Activated T-helper 1 cell treated with anti-CD3 and anti-CD28 coated beads, Interleukin-12 subunit alpha, Interleukin-12 subunit beta, Interleukin-2, Interleukin-4 antibody, amounts not matched to agents 30 ng/mL and 10 ng/mL and 1 ng/mL, durations not matched to agents 14 hours and 24 hours and 36 hours (primary cell): ENCODE results near the gene IFNA2. TPM values are rescaled to one million over a fixed set of nuclear protein-coding genes. Genes with fewer than 3 reads are reported as not detected.
A peak's percentile ranks its signal among the peaks of the same experiment; 100 is the strongest.
"Not testable (repeated sequence)": the region's sequence is repeated elsewhere in the genome, so short reads cannot be mapped to it uniquely, and the experiment has no call there.

ENCODE experiments used
- DNase-seq: peaks from one replicate; pipeline ENCODE4 v3.0.0; 2021; ENCODE audit warnings: low spot score
- H3K27ac Mint-ChIP-seq: one replicate; pipeline ENCODE4 v1.8.0; 2021; ENCODE audit warnings: mild to moderate bottlenecking, mixed read lengths
- H3K27me3 Mint-ChIP-seq: one replicate; pipeline ENCODE4 v1.8.0; 2022; ENCODE audit warnings: mild to moderate bottlenecking, moderate library complexity, mixed read lengths; ENCODE audit not compliant: insufficient read depth
- H3K36me3 Mint-ChIP-seq: one replicate; pipeline ENCODE4 v1.8.0; 2021; ENCODE audit warnings: low read depth, mixed read lengths
- H3K4me1 Mint-ChIP-seq: one replicate; pipeline ENCODE4 v1.8.0; 2021; ENCODE audit warnings: low read depth, mixed read lengths
- H3K4me3 Mint-ChIP-seq: one replicate; pipeline ENCODE4 v1.8.0; 2021; ENCODE audit warnings: mild to moderate bottlenecking, moderate library complexity, mixed read lengths
- H3K9me3 Mint-ChIP-seq: one replicate; pipeline ENCODE4 v1.8.0; 2021; ENCODE audit warnings: mixed read lengths
- intact Hi-C: fragments of 100-400 bp; cut with micrococcal nuclease; formaldehyde crosslinking; loops from one replicate; pipeline ENCODE4 v1.15.1; 2024
- total RNA-seq: library from RNA; stranded (reverse); gene quantifications from 2 replicates; pipeline ENCODE4 v1.2.3, GENCODE V29; 2022

Gene IFNA2
- total RNA-seq, 1 donor from 2014 or later: not detected

GRCh38 chr9:21404146-21404545 is 18.9 kb upstream of the IFNA2 start:
- Mint-ChIP-seq H3K36me3 (no peaks in the 10 kb centered on the region), H3K9me3 (no peaks in the 10 kb centered on the region), H3K4me3 (no peak overlapping the region), H3K27me3 (peaks cover 48% of the 10 kb centered on the region), H3K4me1 (no peaks in the 10 kb centered on the region), H3K27ac (no peak overlapping the region)
- DNase-seq: no peak
- intact Hi-C loops: loop anchor here (10.0 kb wide), 1 partner anchor 571 kb away; no protein-coding TSS in a partner anchor

DNA sequence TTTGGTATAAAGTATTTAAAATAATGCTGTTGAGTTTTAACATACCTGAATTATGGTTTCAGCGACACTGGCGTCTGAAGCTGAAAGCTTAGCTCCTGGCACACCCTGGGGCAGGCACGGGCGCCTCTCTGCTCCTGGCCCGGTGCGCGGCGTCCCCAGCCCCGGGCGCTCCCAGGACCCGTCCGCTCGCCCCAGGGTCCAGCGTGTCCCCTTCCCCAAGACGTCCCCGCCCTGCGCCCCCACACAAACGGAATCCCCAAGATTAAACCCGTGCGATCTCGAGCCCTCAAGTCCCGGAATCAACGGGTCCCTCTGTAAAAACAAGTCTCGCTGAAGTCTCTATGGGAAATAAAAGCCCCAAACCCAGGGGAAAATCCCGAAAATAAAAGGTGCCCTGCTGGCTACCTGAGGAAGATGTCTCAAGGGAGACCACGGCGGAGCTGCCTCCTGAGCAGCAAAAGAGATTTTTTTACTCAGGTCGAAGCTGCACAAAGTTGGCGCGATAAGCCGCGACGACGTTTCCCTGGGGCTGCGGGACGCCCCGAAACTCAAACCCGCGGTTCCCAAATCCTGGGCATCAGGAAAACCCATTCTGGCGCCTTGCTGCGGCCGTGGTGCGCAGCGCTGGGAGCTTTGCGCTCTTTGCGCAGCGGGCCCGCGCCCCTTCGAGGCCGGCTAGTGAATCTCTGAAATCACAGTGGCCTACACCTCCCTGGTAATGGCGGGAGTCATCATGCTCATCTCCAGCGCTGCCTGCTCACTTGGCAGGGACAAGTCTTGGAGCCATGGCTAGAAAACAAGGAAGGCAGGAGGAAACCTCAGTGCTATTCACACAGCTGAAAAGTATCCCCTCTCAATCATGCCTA is 17.4 kb upstream of the IFNA2 start:
- Mint-ChIP-seq H3K27me3 (peaks cover 53% of the 10 kb centered on the region), H3K9me3 (no peaks in the 10 kb centered on the region), H3K36me3 (no peaks in the 10 kb centered on the region), H3K27ac (no peak overlapping the region), H3K4me1 (no peaks in the 10 kb centered on the region), H3K4me3 (no peak overlapping the region)
- intact Hi-C loops: loop anchor here (10.0 kb wide), 1 partner anchor 572 kb away; no protein-coding TSS in a partner anchor
- no peak for DNase-seq

GRCh38 chr9:21399956-21400355 is 14.8 kb upstream of the IFNA2 start:
- Mint-ChIP-seq H3K27ac (no peak overlapping the region), H3K4me3 (no peak overlapping the region), H3K4me1 (peaks cover 10% of the 10 kb centered on the region), H3K36me3 (no peaks in the 10 kb centered on the region), H3K9me3 (no peaks in the 10 kb centered on the region), H3K27me3 (peaks cover 72% of the 10 kb centered on the region)
- no peak for DNase-seq
- intact Hi-C loops: loop anchor here (10.0 kb wide), 2 partner anchors 205 to 575 kb away; no protein-coding TSS in a partner anchor

DNA sequence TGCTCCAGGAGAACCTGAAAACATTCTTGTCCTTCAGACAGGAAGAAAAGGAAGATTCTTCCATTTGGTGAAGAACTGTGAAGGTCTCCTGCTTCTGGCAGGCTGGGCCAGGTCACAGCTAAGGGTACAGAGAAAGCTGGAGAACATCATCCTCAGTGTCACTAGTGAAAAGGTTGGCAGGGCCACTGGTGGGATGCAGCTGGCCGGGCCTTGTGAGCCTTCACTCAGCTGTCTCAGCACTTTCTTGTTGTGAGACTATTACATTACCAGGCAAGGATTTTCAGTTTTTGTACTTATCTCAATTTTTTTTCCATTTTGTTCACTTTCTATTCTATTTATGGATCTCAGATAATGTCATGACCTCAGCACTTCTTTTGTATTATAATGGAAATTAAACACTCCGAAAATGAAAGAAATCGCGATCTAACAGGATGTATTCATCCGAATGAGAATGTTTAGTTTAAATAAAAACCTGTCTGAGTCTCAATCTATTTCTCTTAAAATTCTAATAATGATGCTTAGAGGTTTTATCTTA is 13.8 kb upstream of the IFNA2 start:
- Mint-ChIP-seq H3K36me3 (no peaks in the 10 kb centered on the region), H3K4me1 (peaks cover 10% of the 10 kb centered on the region), H3K27me3 (peaks cover 63% of the 10 kb centered on the region), H3K9me3 (no peaks in the 10 kb centered on the region), H3K27ac (no peak overlapping the region), H3K4me3 (no peak overlapping the region)
- DNase-seq: no peak
- intact Hi-C loops: loop anchor here (10.0 kb wide), 1 partner anchor 204 kb away; no protein-coding TSS in a partner anchor

DNA sequence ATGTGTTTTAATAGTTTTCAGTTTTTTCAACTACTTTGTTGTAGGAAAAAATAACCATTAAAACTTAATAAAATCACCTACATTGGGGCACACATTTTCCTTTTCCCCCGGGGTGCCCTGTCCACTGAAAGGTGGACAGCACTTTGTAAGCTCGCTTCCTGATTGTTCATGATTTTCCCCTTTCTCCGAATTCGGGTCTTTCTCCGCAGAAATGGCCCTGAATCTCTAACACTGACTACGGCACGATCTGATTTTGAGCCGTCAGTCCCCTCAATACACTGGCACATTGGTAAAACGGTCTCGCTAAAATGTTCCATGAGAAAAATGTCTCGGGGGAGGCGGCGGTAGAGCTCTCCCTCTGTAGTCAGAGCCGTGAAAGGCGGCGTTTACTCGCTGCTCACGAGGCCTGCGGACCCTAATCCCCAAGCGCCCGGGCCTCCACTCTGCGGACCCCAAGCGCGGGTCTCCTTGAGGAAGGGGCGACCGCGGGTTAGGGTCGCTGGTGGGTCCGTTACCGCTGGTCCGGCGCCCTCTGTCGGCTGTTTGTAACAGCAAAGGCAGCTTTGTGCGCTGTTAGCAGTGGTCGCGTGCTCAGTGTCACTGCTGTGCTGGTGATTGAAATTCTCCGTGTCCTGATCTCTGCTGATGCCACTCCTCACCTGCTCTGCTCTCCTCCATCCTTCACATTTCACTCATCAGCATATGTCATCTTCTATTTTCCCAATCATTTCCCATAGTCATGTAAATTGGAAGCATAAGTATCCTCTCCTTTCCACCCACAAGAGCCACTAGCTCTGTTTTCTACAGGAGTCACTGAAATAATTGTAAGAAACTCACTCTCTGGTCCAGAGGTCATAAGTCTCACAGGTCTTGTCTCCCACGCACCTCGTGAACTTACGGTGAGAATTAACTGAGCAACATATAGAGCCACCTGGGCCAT is 10.8 kb upstream of the IFNA2 start:
- H3K27ac Mint-ChIP-seq: no peak overlapping the region
- DNase-seq: peak; percentile 28
- intact Hi-C loops: loop anchor here (1.0 to 10.0 kb wide), 5 partner anchors 61 to 201 kb away; partner anchors contain the start of gene KLHL9
- no peaks in the 10 kb centered on the region for H3K9me3 Mint-ChIP-seq
- no peaks in the 10 kb centered on the region for H3K36me3 Mint-ChIP-seq
- H3K4me3 Mint-ChIP-seq: peak overlapping the region; percentile 78
- peaks cover 64% of the 10 kb centered on the region for H3K27me3 Mint-ChIP-seq
- H3K4me1 Mint-ChIP-seq: peaks cover 10% of the 10 kb centered on the region

DNA sequence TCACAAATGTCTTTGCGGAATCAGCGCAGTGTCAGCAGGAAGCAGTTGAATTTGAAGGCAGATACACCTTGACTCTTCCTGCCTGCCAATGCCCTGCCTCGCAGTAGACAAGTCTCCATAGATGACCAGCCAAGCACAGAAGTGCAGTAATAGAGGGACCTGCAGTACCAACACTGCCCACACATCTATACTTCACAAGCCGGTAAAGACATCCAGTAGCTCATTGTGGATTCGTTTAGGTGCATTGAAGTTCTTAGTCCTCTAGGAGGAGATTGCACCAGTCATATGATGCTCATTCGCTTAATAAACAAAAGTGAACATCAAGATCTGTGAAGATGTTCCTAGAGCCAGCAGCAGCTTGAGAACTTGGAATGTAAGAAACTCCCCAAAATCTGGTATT is 7.1 kb upstream of the IFNA2 start:
- intact Hi-C loops: loop anchor here (10.0 kb wide), 1 partner anchor 197 kb away; no protein-coding TSS in a partner anchor
- Mint-ChIP-seq H3K27ac (no peak overlapping the region), H3K27me3 (peaks cover 70% of the 10 kb centered on the region), H3K9me3 (no peaks in the 10 kb centered on the region), H3K4me1 (peaks cover 10% of the 10 kb centered on the region), H3K4me3 (no peak overlapping the region), H3K36me3 (no peaks in the 10 kb centered on the region)
- no peak for DNase-seq

DNA sequence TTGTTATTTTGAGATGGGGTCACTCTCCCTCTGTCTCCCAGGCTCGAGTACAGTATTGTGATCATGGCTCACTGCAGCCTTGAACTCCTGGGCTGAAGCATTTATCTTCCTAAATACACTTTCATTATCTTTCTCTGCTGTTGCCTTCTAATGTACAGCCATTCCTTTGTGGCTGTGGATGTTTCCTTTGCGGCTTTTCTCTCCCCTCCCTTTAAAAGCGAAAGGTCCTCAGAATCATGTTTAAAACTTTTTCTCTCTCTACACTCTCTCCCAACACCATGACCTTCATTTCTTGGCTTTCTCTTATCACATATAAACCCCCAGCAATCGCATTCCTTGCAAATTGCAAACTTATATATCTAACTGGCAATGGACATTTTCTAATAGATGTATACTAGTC is 1.6 kb downstream of the IFNA2 start:
- peaks cover 53% of the 10 kb centered on the region for H3K27me3 Mint-ChIP-seq
- H3K27ac Mint-ChIP-seq: no peak overlapping the region
- H3K9me3 Mint-ChIP-seq: no peaks in the 10 kb centered on the region
- peaks cover 18% of the 10 kb centered on the region for H3K4me1 Mint-ChIP-seq
- H3K36me3 Mint-ChIP-seq: no peaks in the 10 kb centered on the region
- no peak overlapping the region for H3K4me3 Mint-ChIP-seq
- DNase-seq: no peak
- intact Hi-C loops: no loop called here

GRCh38 chr9:21381448-21382339 is 3.5 kb downstream of the IFNA2 start:
- Mint-ChIP-seq H3K27me3 (peaks cover 43% of the 10 kb centered on the region), H3K36me3 (no peaks in the 10 kb centered on the region), H3K4me3 (peak overlapping the region; percentile 3), H3K9me3 (no peaks in the 10 kb centered on the region), H3K27ac (no peak overlapping the region), H3K4me1 (peaks cover 18% of the 10 kb centered on the region)
- DNase-seq: peak; percentile 6
- intact Hi-C loops: loop anchor here (1.0 kb wide), 1 partner anchor 24 kb away; no protein-coding TSS in a partner anchor

DNA sequence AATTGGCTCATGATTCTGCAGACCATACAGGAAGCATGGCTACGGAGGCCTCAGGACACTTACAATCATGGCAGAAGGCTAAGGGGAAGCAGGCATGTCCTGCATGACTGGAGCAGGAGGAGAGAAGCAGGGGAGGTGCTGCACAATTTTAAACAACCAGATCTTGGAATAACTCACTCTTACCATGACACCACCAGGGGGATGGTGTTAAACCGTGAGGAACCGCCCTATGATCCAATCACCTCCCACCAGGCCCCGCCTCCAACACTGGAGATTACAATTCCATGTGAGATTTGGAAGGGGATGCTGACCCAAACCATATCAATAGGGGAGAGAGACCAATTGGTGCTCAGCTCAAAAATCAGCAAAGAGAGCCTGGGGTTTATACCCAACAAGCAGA is 13.7 kb downstream of the IFNA2 start:
- peaks cover 20% of the 10 kb centered on the region for H3K27me3 Mint-ChIP-seq
- DNase-seq, H3K27ac Mint-ChIP-seq, H3K4me3 Mint-ChIP-seq, H3K9me3 Mint-ChIP-seq, H3K36me3 Mint-ChIP-seq, intact Hi-C loops, H3K4me1 Mint-ChIP-seq: not testable (repeated sequence)

- H3K36me3 Mint-ChIP-seq: no peaks in the 10 kb centered on the region
- H3K27me3 Mint-ChIP-seq: peaks cover 38% of the 10 kb centered on the region
- no peak within 1 kb of the TSS for H3K27ac Mint-ChIP-seq
- no peaks in the 10 kb centered on the region for H3K9me3 Mint-ChIP-seq
- intact Hi-C loops: no loop called here
- no peak for DNase-seq
- H3K4me1 Mint-ChIP-seq: no peaks in the 10 kb centered on the region
- H3K4me3 Mint-ChIP-seq: no peak within 1 kb of the TSS
Observed at GRCh38 chr9:21367957-21368356, 17.2 kb downstream of the IFNA2 start, which contains the start of gene IFNA13. IFNA13 (minus strand) TSS chr9:21368057; CDS start chr9:21368010, 47 bp downstream.

- H3K27ac Mint-ChIP-seq, H3K4me3 Mint-ChIP-seq, H3K4me1 Mint-ChIP-seq, H3K36me3 Mint-ChIP-seq, DNase-seq, intact Hi-C loops, H3K9me3 Mint-ChIP-seq: not testable (repeated sequence)
- peaks cover 43% of the 10 kb centered on the region for H3K27me3 Mint-ChIP-seq
Observed at GRCh38 chr9:21367169-21367568, 18.0 kb downstream of the IFNA2 start.

DNA sequence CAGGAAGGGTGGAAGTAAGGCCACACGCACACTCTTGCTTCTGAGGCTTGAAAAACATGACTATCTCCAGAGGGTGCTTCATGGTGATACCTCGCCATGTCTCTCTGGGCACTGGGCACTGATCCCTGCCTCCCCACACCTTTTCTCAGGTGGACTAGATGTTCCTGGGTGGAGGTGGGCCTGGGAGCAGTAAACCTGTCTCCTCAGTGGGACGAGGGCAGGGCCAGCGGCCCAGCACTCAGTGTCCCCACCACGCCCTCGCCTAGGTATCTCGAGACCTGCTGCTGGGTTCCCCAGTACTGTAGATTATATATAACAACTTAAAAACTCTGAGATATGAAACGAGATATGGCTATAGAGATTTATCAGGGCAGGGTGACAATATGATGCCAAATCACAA is 22.9 kb downstream of the IFNA2 start:
- DNase-seq: no peak
- Mint-ChIP-seq H3K9me3 (no peaks in the 10 kb centered on the region), H3K4me1 (peaks cover 10% of the 10 kb centered on the region), H3K4me3 (no peak overlapping the region), H3K36me3 (peaks cover 7% of the 10 kb centered on the region), H3K27me3 (peaks cover 59% of the 10 kb centered on the region), H3K27ac (no peak overlapping the region)
- intact Hi-C loops: no loop called here
